HCT116 (cell line): ENCODE measurements around the gene ADGRG7. TPM values are rescaled to one million over a fixed set of nuclear protein-coding genes. Genes with fewer than 3 reads are reported as not detected.

Source experiments
- ATAC-seq: fragments of 200-7000 bp; cut with Tn5 transposase; 2 replicates; pipeline ENCODE4 v1.9.1; 2020; ENCODE audit warnings: mild to moderate bottlenecking, moderate library complexity
- BruUV-seq: library from RNA; stranded (reverse); fragments of 400-500 nt; replicated peaks from 2 replicates; lab custom pipeline; 2021; lab: Mats Ljungman, UMichigan
- CTCF ChIA-PET: fragments of 300-600 bp; sonication (Branson Sonifier 250); formaldehyde crosslinking; loops from one replicate; lab custom pipeline; 2021; ENCODE audit warnings: antibody characterized with exemption; lab: Charles Lee
- POLR2A ChIA-PET: fragments of 300-600, 350-600 bp; sonication (Branson Sonifier 250); formaldehyde crosslinking; loops from one replicate; lab custom pipeline; 2021; ENCODE audit warnings: antibody characterized with exemption; lab: Charles Lee
- RAD21 ChIA-PET, 2 experiments: fragments of 300-600 bp; sonication (Branson Sonifier 250); formaldehyde crosslinking; loops; one replicate each; lab custom pipeline; 2023; ENCODE audit warnings: low total read pairs in 2 of 2; ENCODE audit not compliant: uncharacterized antibody in 2 of 2, unreplicated experiment in 2 of 2, low non-redundant PET in 1 of 2; lab: Charles Lee
- DNase-seq: peaks from one replicate; pipeline ENCODE4 v3.0.0-alpha.2; 2010; ENCODE audit warnings: low read depth, low spot score
- H2AFZ ChIP-seq: fragments of 200-600 bp; shearing (Covaris generic), sonication (generic); 2 replicates; pipeline ENCODE4 v1.6.1; 2017; ENCODE audit warnings: low read depth, mixed run types, mixed read lengths, antibody characterized with exemption, low read length; ENCODE audit not compliant: poor library complexity, severe bottlenecking
- H3K27ac ChIP-seq: 2 replicates; pipeline ENCODE4 v1.5.1; 2012; ENCODE audit warnings: low read depth, low read length
- H3K27me3 ChIP-seq: fragments of 200-600 bp; sonication (generic); 2 replicates; pipeline ENCODE4 v1.6.1; 2016; ENCODE audit warnings: mixed run types, low read length, mixed read lengths; ENCODE audit not compliant: insufficient read depth
- H3K36me3 ChIP-seq, 2 experiments: fragments of 200-500 bp in 1 of 2; fragments of 200-600 bp in 1 of 2; sonication (Bioruptor generic) in 1 of 2; sonication (generic) in 1 of 2; 2 replicates each; pipeline versions ENCODE4 v1.5.1 to v1.6.1; 2014 to 2016; ENCODE audit warnings: low read length in 2 of 2, inconsistent platforms in 1 of 2, mixed read lengths in 1 of 2, mixed run types in 1 of 2; ENCODE audit not compliant: insufficient read depth in 2 of 2, control insufficient read depth in 1 of 2
- H3K4me1 ChIP-seq, 2 experiments: fragments of 200-600 bp in 1 of 2; sonication (generic) in 1 of 2; 2 replicates each; pipeline versions ENCODE4 v1.5.1 to v1.6.1; 2012 to 2017; ENCODE audit warnings: low read length in 2 of 2, inconsistent platforms in 1 of 2, mild to moderate bottlenecking in 1 of 2, mixed read lengths in 1 of 2, mixed run types in 1 of 2, moderate library complexity in 1 of 2; ENCODE audit not compliant: insufficient read depth in 2 of 2, control insufficient read depth in 1 of 2
- H3K4me2 ChIP-seq: fragments of 200-600 bp; sonication (generic); 2 replicates; pipeline ENCODE4 v1.6.1; 2017; ENCODE audit warnings: mixed run types, low read length, mixed read lengths
- H3K4me3 ChIP-seq, 2 experiments: fragments of 200-600 bp in 1 of 2; sonication (generic) in 1 of 2; replicated peaks in 1 of 2; 2 replicates each; pipeline ENCODE4 v1.5.1; 2011 to 2016; ENCODE audit warnings: low read length in 2 of 2, control low read depth in 1 of 2, low read depth in 1 of 2, mild to moderate bottlenecking in 1 of 2, mixed read lengths in 1 of 2, mixed run types in 1 of 2
- H3K79me2 ChIP-seq: fragments of 200-600 bp; sonication (generic); 2 replicates; pipeline ENCODE4 v1.6.1; 2017; ENCODE audit warnings: mild to moderate bottlenecking, mixed run types, low read length, moderate library complexity, mixed read lengths; ENCODE audit not compliant: insufficient read depth
- H3K9ac ChIP-seq: fragments of 200-600 bp; sonication (generic); 2 replicates; pipeline ENCODE4 v1.6.1; 2016; ENCODE audit warnings: low read length, mixed read lengths
- H3K9me2 ChIP-seq: fragments of 200-600 bp; sonication (generic), shearing (Covaris generic); 2 replicates; pipeline ENCODE4 v1.6.1; 2017; ENCODE audit warnings: mixed run types, mild to moderate bottlenecking, moderate library complexity; ENCODE audit not compliant: insufficient read depth
- H3K9me3 ChIP-seq, 2 experiments: fragments of 200-500 bp in 1 of 2; fragments of 200-600 bp in 1 of 2; sonication (Bioruptor generic) in 1 of 2; sonication (generic) in 1 of 2; 2 replicates each; pipeline ENCODE4 v1.6.1; 2014 to 2017; ENCODE audit warnings: low read length in 2 of 2, mixed read lengths in 2 of 2, inconsistent platforms in 1 of 2, low read depth in 1 of 2, mild to moderate bottlenecking in 1 of 2, mixed run types in 1 of 2, moderate library complexity in 1 of 2; ENCODE audit not compliant: control insufficient read depth in 1 of 2, insufficient read depth in 1 of 2
- H4K20me1 ChIP-seq: fragments of 200-600 bp; sonication (generic), shearing (Covaris generic); 2 replicates; pipeline ENCODE4 v1.6.1; 2017; ENCODE audit warnings: mixed run types, mild to moderate bottlenecking, moderate library complexity; ENCODE audit not compliant: insufficient read depth
- CBX3 ChIP-seq: IDR thresholded peaks from 2 replicates; pipeline ENCODE4 v1.6.1; 2012; ENCODE audit warnings: low read depth
- EGR1 ChIP-seq: IDR thresholded peaks from 2 replicates; pipeline ENCODE4 v1.6.1; 2012; ENCODE audit warnings: low read depth
- EZH2 ChIP-seq: fragments of 200-600 bp; sonication (generic); IDR thresholded peaks from 2 replicates; pipeline ENCODE4 v1.6.1; 2017; ENCODE audit warnings: antibody characterized with exemption, mixed run types
- EZH2phosphoT487 ChIP-seq: fragments of 200-600 bp; IDR thresholded peaks from 2 replicates; pipeline ENCODE4 v1.6.1; 2018; ENCODE audit warnings: antibody characterized with exemption, borderline replicate concordance
- FOSL1 ChIP-seq: IDR thresholded peaks from 2 replicates; pipeline ENCODE4 v1.6.1; 2012; ENCODE audit warnings: low read depth
- POLR2A ChIP-seq: IDR thresholded peaks from 2 replicates; pipeline ENCODE4 v1.7.0; 2011; ENCODE audit warnings: borderline replicate concordance; ENCODE audit not compliant: insufficient read depth, insufficient read length; ENCODE audit errors: extremely low read depth
- POLR2AphosphoS5 ChIP-seq: IDR thresholded peaks from 2 replicates; pipeline ENCODE4 v1.6.1; 2011; ENCODE audit warnings: mild to moderate bottlenecking, low read depth, low read length, moderate library complexity
- RAD21 ChIP-seq: IDR thresholded peaks from 2 replicates; pipeline ENCODE4 v1.6.1; 2012; ENCODE audit warnings: low read depth, mild to moderate bottlenecking
- SRF ChIP-seq: IDR thresholded peaks from 2 replicates; pipeline ENCODE4 v1.6.1; 2012; ENCODE audit warnings: low read depth
- TCF7L2 ChIP-seq: IDR thresholded peaks from 2 replicates; pipeline ENCODE4 v1.7.0; 2011; ENCODE audit warnings: borderline replicate concordance, inconsistent platforms; ENCODE audit not compliant: insufficient read depth, insufficient read length; ENCODE audit errors: extremely low read depth
- YY1 ChIP-seq: IDR thresholded peaks from 2 replicates; pipeline ENCODE4 v1.6.1; 2011; ENCODE audit warnings: low read length, low read depth, moderate library complexity, mild to moderate bottlenecking; ENCODE audit not compliant: insufficient replicate concordance; ENCODE audit errors: extremely low read depth
- ZFX ChIP-seq: fragments of 450-650 bp; IDR thresholded peaks from 2 replicates; pipeline ENCODE4 v1.6.1; 2017
- ZNF274 ChIP-seq: fragments of 200-500 bp; sonication (Bioruptor generic); IDR thresholded peaks from 2 replicates; pipeline ENCODE4 v1.6.1; 2014; ENCODE audit warnings: mild to moderate bottlenecking, low read depth, low read length, inconsistent platforms
- intact Hi-C: fragments of 100-400 bp; cut with micrococcal nuclease; formaldehyde crosslinking; loops from 2 replicates; pipeline ENCODE4 v1.10.0; 2022
- total RNA-seq: library from RNA; stranded (reverse); gene quantifications from one replicate; pipeline ENCODE4 v1.2.1, GENCODE V29; 2021; ENCODE audit not compliant: unreplicated experiment
- TF ChIP-seq, protein P1 (sequence below): IDR thresholded peaks from 2 replicates; pipeline ENCODE4 v1.6.1; 2012; ENCODE audit warnings: low read depth
- TF ChIP-seq, protein P2 (sequence below): IDR thresholded peaks from 2 replicates; pipeline ENCODE4 v1.6.1; 2011; ENCODE audit warnings: mild to moderate bottlenecking, low read length, moderate library complexity; ENCODE audit not compliant: insufficient replicate concordance; ENCODE audit errors: extremely low read depth
- TF ChIP-seq, protein P3 (sequence below): IDR thresholded peaks from 2 replicates; pipeline ENCODE4 v1.6.1; 2012
- TF ChIP-seq, protein P4 (sequence below): IDR thresholded peaks from 2 replicates; pipeline ENCODE4 v1.6.1; 2012

Gene ADGRG7
- total RNA-seq, 1 experiment from 2014 or later, result not detected

DNA sequence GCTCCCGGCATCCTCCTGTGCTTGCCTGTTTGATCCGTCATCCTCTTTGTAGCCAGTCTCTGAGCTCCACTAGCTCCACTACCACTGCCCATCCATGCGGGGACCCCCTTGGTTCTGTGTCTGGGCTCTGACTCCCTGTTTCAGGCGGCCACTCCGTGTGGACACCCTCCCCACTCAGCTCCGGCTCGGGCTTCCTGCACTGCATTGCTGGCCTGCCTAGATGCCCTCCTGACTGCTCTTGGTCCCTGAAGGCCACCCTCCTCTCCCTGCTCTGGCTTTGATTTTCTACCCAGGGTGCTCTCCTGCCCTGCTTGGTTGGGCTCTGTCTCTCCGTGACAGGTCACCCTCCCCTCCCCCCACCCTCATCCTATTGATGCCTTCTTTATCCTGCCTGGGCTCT is 4.0 kb upstream of the ADGRG7 start:
- intact Hi-C loops, result loop anchor here (10.0 kb wide), 2 partner anchors 589 to 769 kb away; no protein-coding TSS in a partner anchor
- no peak for ATAC-seq

More for the DNA sequence above, 4.0 kb upstream of the ADGRG7 start:
- H4K20me1 ChIP-seq, result no peaks in the 10 kb centered on the region
- H3K27me3 ChIP-seq, result no peaks in the 10 kb centered on the region
- POLR2A ChIA-PET, result no interaction called here
- no peak for DNase-seq
- no peaks in the 10 kb centered on the region for H3K79me2 ChIP-seq
- no peaks in the 10 kb centered on the region for H3K9me2 ChIP-seq
- RAD21 ChIA-PET, result no interaction called here
- H3K4me1 ChIP-seq, result peaks cover 3 to 19% of the 10 kb centered on the region in 2 experiments; a peak in 3 of 4 replicates
- TF ChIP-seq, protein P1, sequence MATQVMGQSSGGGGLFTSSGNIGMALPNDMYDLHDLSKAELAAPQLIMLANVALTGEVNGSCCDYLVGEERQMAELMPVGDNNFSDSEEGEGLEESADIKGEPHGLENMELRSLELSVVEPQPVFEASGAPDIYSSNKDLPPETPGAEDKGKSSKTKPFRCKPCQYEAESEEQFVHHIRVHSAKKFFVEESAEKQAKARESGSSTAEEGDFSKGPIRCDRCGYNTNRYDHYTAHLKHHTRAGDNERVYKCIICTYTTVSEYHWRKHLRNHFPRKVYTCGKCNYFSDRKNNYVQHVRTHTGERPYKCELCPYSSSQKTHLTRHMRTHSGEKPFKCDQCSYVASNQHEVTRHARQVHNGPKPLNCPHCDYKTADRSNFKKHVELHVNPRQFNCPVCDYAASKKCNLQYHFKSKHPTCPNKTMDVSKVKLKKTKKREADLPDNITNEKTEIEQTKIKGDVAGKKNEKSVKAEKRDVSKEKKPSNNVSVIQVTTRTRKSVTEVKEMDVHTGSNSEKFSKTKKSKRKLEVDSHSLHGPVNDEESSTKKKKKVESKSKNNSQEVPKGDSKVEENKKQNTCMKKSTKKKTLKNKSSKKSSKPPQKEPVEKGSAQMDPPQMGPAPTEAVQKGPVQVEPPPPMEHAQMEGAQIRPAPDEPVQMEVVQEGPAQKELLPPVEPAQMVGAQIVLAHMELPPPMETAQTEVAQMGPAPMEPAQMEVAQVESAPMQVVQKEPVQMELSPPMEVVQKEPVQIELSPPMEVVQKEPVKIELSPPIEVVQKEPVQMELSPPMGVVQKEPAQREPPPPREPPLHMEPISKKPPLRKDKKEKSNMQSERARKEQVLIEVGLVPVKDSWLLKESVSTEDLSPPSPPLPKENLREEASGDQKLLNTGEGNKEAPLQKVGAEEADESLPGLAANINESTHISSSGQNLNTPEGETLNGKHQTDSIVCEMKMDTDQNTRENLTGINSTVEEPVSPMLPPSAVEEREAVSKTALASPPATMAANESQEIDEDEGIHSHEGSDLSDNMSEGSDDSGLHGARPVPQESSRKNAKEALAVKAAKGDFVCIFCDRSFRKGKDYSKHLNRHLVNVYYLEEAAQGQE, result no peak
- TF ChIP-seq, protein P2, sequence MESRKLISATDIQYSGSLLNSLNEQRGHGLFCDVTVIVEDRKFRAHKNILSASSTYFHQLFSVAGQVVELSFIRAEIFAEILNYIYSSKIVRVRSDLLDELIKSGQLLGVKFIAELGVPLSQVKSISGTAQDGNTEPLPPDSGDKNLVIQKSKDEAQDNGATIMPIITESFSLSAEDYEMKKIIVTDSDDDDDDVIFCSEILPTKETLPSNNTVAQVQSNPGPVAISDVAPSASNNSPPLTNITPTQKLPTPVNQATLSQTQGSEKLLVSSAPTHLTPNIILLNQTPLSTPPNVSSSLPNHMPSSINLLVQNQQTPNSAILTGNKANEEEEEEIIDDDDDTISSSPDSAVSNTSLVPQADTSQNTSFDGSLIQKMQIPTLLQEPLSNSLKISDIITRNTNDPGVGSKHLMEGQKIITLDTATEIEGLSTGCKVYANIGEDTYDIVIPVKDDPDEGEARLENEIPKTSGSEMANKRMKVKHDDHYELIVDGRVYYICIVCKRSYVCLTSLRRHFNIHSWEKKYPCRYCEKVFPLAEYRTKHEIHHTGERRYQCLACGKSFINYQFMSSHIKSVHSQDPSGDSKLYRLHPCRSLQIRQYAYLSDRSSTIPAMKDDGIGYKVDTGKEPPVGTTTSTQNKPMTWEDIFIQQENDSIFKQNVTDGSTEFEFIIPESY, result no peak
- TF ChIP-seq POLR2AphosphoS5, result no peak
- TF ChIP-seq EZH2phosphoT487, result no peak
- TF ChIP-seq ZNF274, result no peak
- TF ChIP-seq POLR2A, result no peak
- TF ChIP-seq FOSL1, result no peak
- TF ChIP-seq CBX3, result no peak
- no peak for TF ChIP-seq YY1
- TF ChIP-seq, protein P3, sequence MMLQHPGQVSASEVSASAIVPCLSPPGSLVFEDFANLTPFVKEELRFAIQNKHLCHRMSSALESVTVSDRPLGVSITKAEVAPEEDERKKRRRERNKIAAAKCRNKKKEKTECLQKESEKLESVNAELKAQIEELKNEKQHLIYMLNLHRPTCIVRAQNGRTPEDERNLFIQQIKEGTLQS, result no peak
- TF ChIP-seq, protein P4, sequence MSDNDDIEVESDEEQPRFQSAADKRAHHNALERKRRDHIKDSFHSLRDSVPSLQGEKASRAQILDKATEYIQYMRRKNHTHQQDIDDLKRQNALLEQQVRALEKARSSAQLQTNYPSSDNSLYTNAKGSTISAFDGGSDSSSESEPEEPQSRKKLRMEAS, result no peak
- no peak for TF ChIP-seq SRF
- no peak for TF ChIP-seq ZFX
- no peak for TF ChIP-seq EZH2
- no peak for TF ChIP-seq TCF7L2
- no peak for TF ChIP-seq EGR1
- no peak for TF ChIP-seq RAD21
- TF ChIP-seq, all 23 proteins: peak for 0
- no peaks in the 10 kb centered on the region for H3K9me3 ChIP-seq
- no peak overlapping the region for H2AFZ ChIP-seq
- BruUV-seq, result no TSS peak
- no peak overlapping the region for H3K4me2 ChIP-seq
- CTCF ChIA-PET, result no interaction called here
- no peak overlapping the region for H3K4me3 ChIP-seq
- no peak overlapping the region for H3K27ac ChIP-seq
- no peaks in the 10 kb centered on the region for H3K36me3 ChIP-seq
- H3K9ac ChIP-seq, result no peak overlapping the region
